Esophagus (tissue), 2 donors: ENCODE data around the gene PRR5L. TPM values are rescaled to one million over a fixed set of nuclear protein-coding genes. Genes with fewer than 3 reads are reported as not detected.

Experiments
- H3K27ac ChIP-seq, 2 donors: one replicate each; pipeline ENCODE4 v1.5.1; 2013; ENCODE audit warnings: low read depth in 2 of 2, mild to moderate bottlenecking in 2 of 2, inconsistent platforms in 1 of 2, low read length in 1 of 2, moderate library complexity in 1 of 2
- H3K27me3 ChIP-seq, 2 donors: one replicate each; pipeline ENCODE4 v1.6.1; 2013; ENCODE audit warnings: low read length in 2 of 2, control low read depth in 1 of 2, mild to moderate bottlenecking in 1 of 2; ENCODE audit not compliant: insufficient read depth in 2 of 2, control insufficient read depth in 1 of 2
- H3K36me3 ChIP-seq, 2 donors: one replicate each; pipeline ENCODE4 v1.6.1; 2013; ENCODE audit warnings: low read length in 1 of 2; ENCODE audit not compliant: control insufficient read depth in 2 of 2, insufficient read depth in 2 of 2
- H3K4me1 ChIP-seq, 2 donors: one replicate each; pipeline ENCODE4 v1.6.1; 2013; ENCODE audit warnings: low read length in 1 of 2; ENCODE audit not compliant: control insufficient read depth in 2 of 2, insufficient read depth in 2 of 2
- H3K4me3 ChIP-seq, 2 donors: one replicate each; pipeline ENCODE4 v1.5.1; 2013; ENCODE audit warnings: low read length in 2 of 2, mild to moderate bottlenecking in 2 of 2, low read depth in 1 of 2, moderate library complexity in 1 of 2
- H3K9me3 ChIP-seq, 2 donors: one replicate each; pipeline ENCODE4 v1.6.1; 2013; ENCODE audit warnings: mild to moderate bottlenecking in 2 of 2, low read depth in 1 of 2, low read length in 1 of 2, moderate library complexity in 1 of 2; ENCODE audit not compliant: control insufficient read depth in 2 of 2, insufficient read depth in 1 of 2
- WGBS, 2 donors: extraction: QIAGEN DNeasy Blood & Tissue Kit; methylation state at CpG; one replicate each; pipeline ENCODE4 v1.1.7; 2013; 5-methylcytosine and 5-hydroxymethylcytosine counted together
- polyA plus RNA-seq, 2 donors: library from polyadenylated mRNA; stranded (reverse); fragments of 200-250 nt; gene quantifications; one replicate each; pipeline ENCODE4 v1.2.3, GENCODE V29; 2013
- donor health status: healthy with polysubstance abuse.
- donor health status: Bipolar disorder and iron deficiency.

PRR5L gene
- polyA plus RNA-seq, 2 donors: 1.1 to 1.3 TPM

DNA sequence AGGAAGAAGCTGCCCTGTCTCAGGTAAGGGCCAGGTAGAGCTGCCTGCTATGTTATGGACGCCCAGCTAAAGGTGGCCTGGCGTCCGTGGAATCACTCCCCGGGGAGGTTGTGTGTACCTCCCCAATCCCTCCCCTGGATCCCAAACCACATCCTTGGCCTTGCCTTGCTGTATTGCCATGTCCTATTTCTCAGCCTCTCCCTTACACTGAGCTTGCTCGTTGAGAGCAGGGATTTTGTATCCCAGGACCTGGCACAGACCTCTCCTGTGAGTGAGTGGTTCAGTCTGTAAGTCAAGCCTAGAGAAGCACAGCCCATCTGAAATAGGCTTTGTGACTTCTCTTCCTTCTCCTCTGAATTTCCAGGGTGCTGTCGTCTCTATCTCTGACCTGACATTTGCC, 160.1 kb downstream of the PRR5L start:
- no peaks in the 10 kb centered on the region for H3K27me3 ChIP-seq
- no peaks in the 10 kb centered on the region for H3K9me3 ChIP-seq
- H3K4me3 ChIP-seq: no peak overlapping the region
- peak overlapping the region; percentile 28 to 61 for H3K27ac ChIP-seq
- peaks cover 0 to 9% of the 10 kb centered on the region in 2 donors for H3K4me1 ChIP-seq
- 75 to 80% methylated on average over 6 of the region's 6 CpGs for WGBS, 2 donors
- H3K36me3 ChIP-seq: no peaks in the 10 kb centered on the region

DNA sequence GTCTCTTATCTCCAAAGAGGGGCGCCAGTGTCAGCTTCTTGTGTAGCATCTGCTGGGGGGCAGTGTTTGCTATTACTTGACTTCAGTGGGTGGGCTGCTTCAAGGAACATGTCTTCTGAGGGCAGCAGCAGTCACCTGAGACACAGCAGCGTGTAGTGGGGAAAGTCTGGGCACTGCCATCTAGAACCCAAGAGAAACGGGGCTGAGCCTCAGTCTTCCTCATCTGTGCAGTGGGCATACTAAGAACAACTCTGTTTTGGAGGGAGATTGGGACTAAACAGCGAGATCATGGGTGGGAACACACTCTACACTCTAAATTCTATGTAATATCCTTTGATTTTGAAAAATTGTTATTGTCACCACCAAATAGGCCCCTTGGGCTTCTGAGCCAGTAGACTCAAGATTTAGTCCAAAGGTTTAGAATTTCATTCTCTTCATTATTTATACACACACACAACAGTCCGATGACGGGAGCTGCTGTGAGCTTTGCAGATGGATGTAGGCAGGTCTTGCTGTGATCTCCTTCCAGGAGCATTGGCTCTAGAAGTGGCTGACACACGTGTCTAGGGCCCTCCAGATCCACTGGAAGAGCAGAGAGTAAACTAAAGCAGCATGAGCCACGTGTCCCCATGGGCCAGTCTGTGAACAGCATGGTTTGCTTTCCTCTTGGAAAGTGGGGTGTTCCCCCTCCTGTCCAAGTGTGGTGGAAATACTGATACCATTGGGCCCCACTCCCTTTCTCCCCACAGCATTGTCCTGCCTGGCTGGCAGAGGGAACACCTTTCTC, 162.2 kb downstream of the PRR5L start:
- Histone ChIP-seq H3K9me3 (no peaks in the 10 kb centered on the region), H3K4me1 (peaks cover 0 to 5% of the 10 kb centered on the region in 2 donors), H3K27me3 (no peaks in the 10 kb centered on the region), H3K27ac (no peak overlapping the region), H3K36me3 (no peaks in the 10 kb centered on the region), H3K4me3 (no peak overlapping the region)
- 81 to 86% methylated on average over 8 of the region's 8 CpGs for WGBS, 2 donors

GRCh38 chr11:36459046-36459445, 163.0 kb downstream of the PRR5L start:
- WGBS, 2 donors: 85 to 91% methylated on average over 7 of the region's 7 CpGs
- Histone ChIP-seq H3K9me3 (no peaks in the 10 kb centered on the region), H3K36me3 (no peaks in the 10 kb centered on the region), H3K4me3 (no peak overlapping the region), H3K4me1 (peaks cover 0 to 3% of the 10 kb centered on the region in 2 donors), H3K27me3 (no peaks in the 10 kb centered on the region), H3K27ac (no peak overlapping the region)

DNA sequence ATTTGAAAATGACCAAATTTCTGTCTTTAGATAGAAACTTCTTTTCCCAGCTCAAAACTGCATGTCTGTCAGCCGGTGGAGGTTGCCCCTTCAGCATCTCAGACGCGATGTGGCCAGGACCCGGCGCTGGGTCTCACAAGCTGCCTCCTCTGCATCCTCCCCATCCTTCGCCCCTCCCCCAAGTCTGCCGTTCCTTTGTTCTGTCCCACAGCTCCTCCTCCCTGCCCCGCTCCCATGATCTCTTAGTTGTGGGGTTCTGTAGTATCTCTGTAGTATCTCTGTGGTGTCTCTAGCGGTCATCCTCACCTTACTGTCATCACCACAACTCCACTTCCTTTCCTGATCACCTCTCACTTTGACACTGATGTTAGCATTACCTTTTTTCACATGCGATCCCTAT, 164.1 kb downstream of the PRR5L start:
- Histone ChIP-seq H3K36me3 (no peaks in the 10 kb centered on the region), H3K4me3 (no peak overlapping the region), H3K27me3 (no peaks in the 10 kb centered on the region), H3K9me3 (no peaks in the 10 kb centered on the region), H3K4me1 (peaks cover 0 to 3% of the 10 kb centered on the region in 2 donors), H3K27ac (no peak overlapping the region)
- 81 to 85% methylated on average over 10 of the region's 10 CpGs for WGBS, 2 donors

GRCh38 chr11:36462321-36462720, 166.2 kb downstream of the PRR5L start:
- 96 to 97% methylated on average over 15 of the region's 15 CpGs for WGBS, 2 donors
- H3K36me3 ChIP-seq: no peaks in the 10 kb centered on the region
- H3K4me1 ChIP-seq: peaks cover 0 to 6% of the 10 kb centered on the region in 2 donors
- no peaks in the 10 kb centered on the region for H3K9me3 ChIP-seq
- H3K27me3 ChIP-seq: no peaks in the 10 kb centered on the region
- no peak overlapping the region for H3K27ac ChIP-seq
- no peak overlapping the region for H3K4me3 ChIP-seq

DNA sequence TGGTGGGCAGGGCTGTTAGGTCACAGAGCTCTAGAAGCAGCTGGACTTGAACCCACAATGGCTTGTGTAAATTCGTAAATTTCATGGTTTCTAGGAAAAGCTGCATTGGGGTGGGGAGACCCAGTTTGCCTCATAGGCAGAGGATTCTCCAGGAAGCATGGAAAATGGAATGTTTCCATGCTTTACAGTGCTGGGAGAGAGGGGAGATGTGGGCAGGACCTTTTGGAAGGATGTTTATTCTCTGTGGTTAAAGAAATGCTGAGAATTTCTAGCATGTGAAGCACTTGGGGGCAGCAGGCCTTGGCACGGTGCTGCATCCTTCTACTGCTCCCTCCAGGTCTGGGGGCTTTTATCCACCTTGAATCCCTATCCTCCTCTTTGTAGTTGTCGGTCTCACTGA, 167.7 kb downstream of the PRR5L start:
- H3K36me3 ChIP-seq: no peaks in the 10 kb centered on the region

GRCh38 chr11:36464720-36465119, 168.6 kb downstream of the PRR5L start:
- H3K27ac ChIP-seq: no peak overlapping the region

More for the DNA sequence above, 167.7 kb downstream of the PRR5L start:
- H3K27me3 ChIP-seq: no peaks in the 10 kb centered on the region
- no peak overlapping the region for H3K4me3 ChIP-seq
- 79 to 86% methylated on average over 3 of the region's 3 CpGs for WGBS, 2 donors
- H3K27ac ChIP-seq: no peak overlapping the region
- H3K4me1 ChIP-seq: peaks cover 0 to 13% of the 10 kb centered on the region in 2 donors
- no peaks in the 10 kb centered on the region for H3K9me3 ChIP-seq

GRCh38 chr11:36465449-36466163, 169.5 kb downstream of the PRR5L start:
- 84 to 90% methylated on average over 4 of the region's 4 CpGs for WGBS, 2 donors
- Histone ChIP-seq H3K27me3 (no peaks in the 10 kb centered on the region), H3K4me3 (no peak overlapping the region), H3K36me3 (no peaks in the 10 kb centered on the region), H3K4me1 (peaks cover 0 to 13% of the 10 kb centered on the region in 2 donors), H3K27ac (no peak overlapping the region), H3K9me3 (no peaks in the 10 kb centered on the region)

More at GRCh38 chr11:36464720-36465119, 168.6 kb downstream of the PRR5L start:
- Histone ChIP-seq H3K4me3 (no peak overlapping the region), H3K9me3 (no peaks in the 10 kb centered on the region), H3K4me1 (peaks cover 0 to 13% of the 10 kb centered on the region in 2 donors), H3K27me3 (no peaks in the 10 kb centered on the region), H3K36me3 (no peaks in the 10 kb centered on the region)
- WGBS, 2 donors: 83 to 90% methylated on average over 3 of the region's 3 CpGs

GRCh38 chr11:36467012-36467411, 170.9 kb downstream of the PRR5L start:
- H3K4me3 ChIP-seq: no peak overlapping the region
- no peaks in the 10 kb centered on the region for H3K9me3 ChIP-seq
- peak overlapping the region; percentile 26 to 35 for H3K27ac ChIP-seq
- H3K4me1 ChIP-seq: peaks cover 0 to 13% of the 10 kb centered on the region in 2 donors
- no peaks in the 10 kb centered on the region for H3K27me3 ChIP-seq
- no peaks in the 10 kb centered on the region for H3K36me3 ChIP-seq
- 89 to 95% methylated on average over 3 of the region's 3 CpGs for WGBS, 2 donors
